Measurements from ENCODE around the gene NAA35. TPM values are rescaled to one million over a fixed set of nuclear protein-coding genes. Genes with fewer than 3 reads are reported as not detected.

Gene NAA35
- total and polyA plus RNA-seq, 2 of the 8 experiments (the other 6 are each of a cell fraction or from before 2014, with no cell fraction given), result 12.9 to 35.2 TPM

GRCh38 chr9:86020731-86021130 lies 79.8 kb downstream of the NAA35 start:
- H4K91ac ChIP-seq (replicated peaks; ENCODE audit: insufficient read length, low read length), result no peak overlapping the region
- H3K9ac ChIP-seq (replicated peaks in 1 of 4; ENCODE audit: extremely low read depth in 1 of 4, low read depth in 3 of 4, low read length in 3 of 4), result no peak overlapping the region
- CTCF ChIA-PET (ENCODE audit: partially characterized antibody), result interaction anchor here (1.5 kb wide), 1 partner anchor 182 kb away, joined by 7 read pairs; no protein-coding TSS in a partner anchor
- H4K5ac ChIP-seq (ENCODE audit: insufficient read length, low read depth, low read length), result no peak overlapping the region
- H3K9me3 ChIP-seq (ENCODE audit: insufficient read depth in 2 of 2, low read depth in 1 of 2, low read length in 1 of 2), result no peaks in the 10 kb centered on the region
- no peak for FAIRE-seq
- H3K23ac ChIP-seq (ENCODE audit: insufficient read length), result no peak overlapping the region
- no peak overlapping the region for H2BK15ac ChIP-seq (ENCODE audit: low read length)
- no peaks in the 10 kb centered on the region for H3K4me1 ChIP-seq (replicated peaks in 1 of 4; ENCODE audit: control insufficient read depth in 3 of 4, insufficient read depth in 4 of 4, low read length in 3 of 4)
- no peak overlapping the region for H2BK5ac ChIP-seq (ENCODE audit: low read depth, low read length)
- H2BK120ac ChIP-seq (replicated peaks; ENCODE audit: low read depth, low read length), result no peak overlapping the region
- H3K56ac ChIP-seq (replicated peaks; ENCODE audit: insufficient read length, low read depth, low read length), result no peak overlapping the region
- H3K23me2 ChIP-seq (ENCODE audit: low read depth, low read length), result no peaks in the 10 kb centered on the region
- no peaks in the 10 kb centered on the region for H3K79me1 ChIP-seq (ENCODE audit: low read depth, low read length)
- H3K27me3 ChIP-seq (replicated peaks in 1 of 4; ENCODE audit: control insufficient read depth in 3 of 4, extremely low read depth in 1 of 4, insufficient read depth in 3 of 4, low read length in 3 of 4), result no peaks in the 10 kb centered on the region
- no peak for DNase-seq (ENCODE audit: low read depth in 1 of 2, low spot score in 2 of 2)
- no peak overlapping the region for H3K4me2 ChIP-seq (ENCODE audit: insufficient read depth in 1 of 2, low read depth in 2 of 2, low read length in 2 of 2)
- H3K14ac ChIP-seq (ENCODE audit: insufficient read length), result no peak overlapping the region
- no peaks in the 10 kb centered on the region for H3K79me2 ChIP-seq (ENCODE audit: control insufficient read depth in 1 of 2, insufficient read depth in 2 of 2, low read length in 2 of 2)
- 88% methylated on average over 1 of the region's 1 CpG; no CpG with 5 or more reads in 1 of the 2 experiments for WGBS, 2 experiments (ENCODE audit: extremely low coverage in 1 of 2, insufficient coverage in 1 of 2, insufficient read length in 1 of 2, insufficient replicate concordance in 2 of 2, low coverage in 1 of 2, low lambda C conversion rate in 2 of 2, missing lambda C conversion rate in 1 of 2)
- H3K27ac ChIP-seq (ENCODE audit: low read depth, low read length), result no peak overlapping the region
- peaks cover 0 to 67% (median 36%) of the 10 kb centered on the region in 4 experiments; a peak in 7 of 8 replicates for H3K36me3 ChIP-seq (ENCODE audit: control insufficient read depth in 2 of 4, insufficient read depth in 4 of 4, low read length in 3 of 4)
- no peak overlapping the region for H4K8ac ChIP-seq (ENCODE audit: extremely low read depth, insufficient read depth, low read length)
- no peaks in the 10 kb centered on the region for H4K20me1 ChIP-seq (replicated peaks in 1 of 2; ENCODE audit: control insufficient read depth in 1 of 2, insufficient read depth in 2 of 2, low read length in 2 of 2)
- no peak overlapping the region for H2AFZ ChIP-seq (ENCODE audit: low read length)
- no peak overlapping the region for H3K18ac ChIP-seq (ENCODE audit: extremely low read depth, low read length)
- no peak overlapping the region for H3K4me3 ChIP-seq (ENCODE audit: extremely low read depth in 1 of 4, insufficient read depth in 2 of 4, low read depth in 3 of 4, low read length in 4 of 4)
- POLR2A ChIA-PET (ENCODE audit: partially characterized antibody), result interaction anchor here (1.4 kb wide), 1 partner anchor 8 kb away, joined by 3 read pairs; no protein-coding TSS in a partner anchor
- H3K4ac ChIP-seq (replicated peaks; ENCODE audit: insufficient read length, low read depth, low read length), result no peak overlapping the region
- no peak overlapping the region for H2AK5ac ChIP-seq (ENCODE audit: low read depth, low read length)
- H2BK12ac ChIP-seq (ENCODE audit: low read depth, low read length), result no peak overlapping the region
- H2BK20ac ChIP-seq (ENCODE audit: low read length), result no peak overlapping the region
